Natural killer cell (primary cell): Measurements from ENCODE around the gene DGKB. TPM values are rescaled to one million over a fixed set of nuclear protein-coding genes. Genes with fewer than 3 reads are reported as not detected.

Experiments used
- ATAC-seq, 3 donors: fragments of 150-1000 bp in 2 of 3; fragments of 200-7000 bp in 1 of 3; cut with Tn5 transposase; 1 replicate in 1 of 3; 2 replicates in 2 of 3; pipeline ENCODE4 v1.10.0; 2021; ENCODE audit warnings: mild to moderate bottlenecking in 2 of 3, moderate library complexity in 2 of 3
- DNase-seq, 2 donors: peaks; one replicate each; pipeline versions ENCODE4 v3.0.0 to v3.0.0-alpha.2; 2013 to 2021; ENCODE audit warnings: mixed read lengths in 1 of 2
- H3K27ac ChIP-seq: one replicate; pipeline ENCODE4 v1.5.1; 2013; ENCODE audit warnings: mild to moderate bottlenecking, low read length
- H3K27me3 ChIP-seq: one replicate; pipeline ENCODE4 v1.6.1; 2013; ENCODE audit warnings: low read length; ENCODE audit not compliant: control insufficient read depth, insufficient read depth
- H3K36me3 ChIP-seq: one replicate; pipeline ENCODE4 v1.6.1; 2013; ENCODE audit warnings: low read length; ENCODE audit not compliant: control insufficient read depth, insufficient read depth
- H3K4me1 ChIP-seq: one replicate; pipeline ENCODE4 v1.6.1; 2013; ENCODE audit warnings: low read length; ENCODE audit not compliant: control insufficient read depth, insufficient read depth
- H3K4me3 ChIP-seq: one replicate; pipeline ENCODE4 v1.5.1; 2013; ENCODE audit warnings: low read length
- H3K9me3 ChIP-seq: one replicate; pipeline ENCODE4 v1.6.1; 2013; ENCODE audit warnings: low read length; ENCODE audit not compliant: control insufficient read depth, insufficient read depth
- H3K27ac Mint-ChIP-seq, 2 donors: one replicate each; pipeline ENCODE4 v1.8.0; 2022; ENCODE audit warnings: mild to moderate bottlenecking in 2 of 2, mixed read lengths in 2 of 2, moderate library complexity in 1 of 2
- H3K27me3 Mint-ChIP-seq, 2 donors: one replicate each; pipeline ENCODE4 v1.8.0; 2022; ENCODE audit warnings: low read depth in 2 of 2, mixed read lengths in 2 of 2
- H3K36me3 Mint-ChIP-seq: one replicate; pipeline ENCODE4 v1.8.0; 2022; ENCODE audit warnings: mixed read lengths
- H3K4me1 Mint-ChIP-seq, 2 donors: one replicate each; pipeline ENCODE4 v1.8.0; 2022; ENCODE audit warnings: mixed read lengths in 2 of 2
- H3K4me3 Mint-ChIP-seq: one replicate; pipeline ENCODE4 v1.8.0; 2022; ENCODE audit warnings: mild to moderate bottlenecking, moderate library complexity, mixed read lengths
- H3K9me3 Mint-ChIP-seq, 2 donors: one replicate each; pipeline ENCODE4 v1.8.0; 2022; ENCODE audit warnings: mixed read lengths in 2 of 2
- CTCF ChIP-seq: fragments of 200-600 bp; IDR thresholded peaks from one replicate; pipeline ENCODE4 v1.8.0; 2022; ENCODE audit warnings: antibody characterized with exemption
- WGBS: methylation state at CpG from one replicate; pipeline ENCODE4 v1.1.7; 2013; ENCODE audit warnings: missing lambda C conversion rate; ENCODE audit not compliant: insufficient coverage; 5-methylcytosine and 5-hydroxymethylcytosine counted together
- intact Hi-C: fragments of 100-400 bp; cut with micrococcal nuclease; formaldehyde crosslinking; loops from one replicate; pipeline ENCODE4 v1.14.2; 2022
- total RNA-seq, 4 donors: library from RNA; stranded (reverse); fragments of 120-200 nt in 1 of 4; gene quantifications; one replicate each; pipeline versions ENCODE4 v1.2.3 to v1.2.4, GENCODE V29; 2013 to 2022

The DGKB gene
- total RNA-seq, 3 donors from 2014 or later (not counting 1 experiment from before 2014, with no cell fraction given) = not detected

GRCh38 chr7:14687241-14687640 lies 215.3 kb downstream of the DGKB start:
- WGBS = 100% methylated on average over 1 of the region's 3 CpGs
- no peaks in the 10 kb centered on the region for H3K27me3 Mint-ChIP-seq

GRCh38 chr7:14685167-14685566 lies 217.4 kb downstream of the DGKB start:
- intact Hi-C loops = no loop called here

More at GRCh38 chr7:14687241-14687640, 215.3 kb downstream of the DGKB start:
- Histone ChIP-seq H3K9me3 (no peaks in the 10 kb centered on the region), H3K36me3 (no peaks in the 10 kb centered on the region), H3K4me3 (no peak overlapping the region), H3K27me3 (peaks cover 2% of the 10 kb centered on the region), H3K27ac (no peak overlapping the region), H3K4me1 (no peaks in the 10 kb centered on the region)
- intact Hi-C loops = no loop called here
- DNase-seq (no peak), ATAC-seq (no peak)
- H3K4me1 Mint-ChIP-seq = no peaks in the 10 kb centered on the region
- no peak for TF ChIP-seq CTCF
- no peak overlapping the region for H3K4me3 Mint-ChIP-seq
- no peaks in the 10 kb centered on the region for H3K9me3 Mint-ChIP-seq
- no peak overlapping the region for H3K27ac Mint-ChIP-seq
- no peaks in the 10 kb centered on the region for H3K36me3 Mint-ChIP-seq

GRCh38 chr7:14682910-14683465 lies 219.6 kb downstream of the DGKB start:
- intact Hi-C loops = no loop called here
- Histone ChIP-seq H3K4me3 (no peak overlapping the region), H3K27ac (no peak overlapping the region), H3K9me3 (no peaks in the 10 kb centered on the region), H3K4me1 (no peaks in the 10 kb centered on the region), H3K27me3 (no peaks in the 10 kb centered on the region), H3K36me3 (no peaks in the 10 kb centered on the region)
- Mint-ChIP-seq H3K4me3 (no peak overlapping the region), H3K9me3 (peaks cover 0 to 3% of the 10 kb centered on the region in 2 donors), H3K36me3 (no peaks in the 10 kb centered on the region), H3K27me3 (no peaks in the 10 kb centered on the region), H3K4me1 (no peaks in the 10 kb centered on the region), H3K27ac (no peak overlapping the region)
- 85% methylated on average over 1 of the region's 4 CpGs for WGBS
- ATAC-seq = no peak
- no peak for DNase-seq
- no peak for TF ChIP-seq CTCF

More at GRCh38 chr7:14685167-14685566, 217.4 kb downstream of the DGKB start:
- H3K9me3 ChIP-seq = no peaks in the 10 kb centered on the region
- no peak overlapping the region for H3K4me3 Mint-ChIP-seq
- H3K36me3 Mint-ChIP-seq = no peaks in the 10 kb centered on the region
- no peaks in the 10 kb centered on the region for H3K4me1 Mint-ChIP-seq
- H3K9me3 Mint-ChIP-seq = no peaks in the 10 kb centered on the region
- no peaks in the 10 kb centered on the region for H3K4me1 ChIP-seq
- no peaks in the 10 kb centered on the region for H3K27me3 ChIP-seq
- DNase-seq (no peak), ATAC-seq (no peak)
- no peak overlapping the region for H3K27ac ChIP-seq
- no peaks in the 10 kb centered on the region for H3K36me3 ChIP-seq
- no peak overlapping the region for H3K4me3 ChIP-seq
- 88% methylated on average over 7 of the region's 7 CpGs for WGBS
- H3K27ac Mint-ChIP-seq = no peak overlapping the region
- H3K27me3 Mint-ChIP-seq = no peaks in the 10 kb centered on the region
- no peak for TF ChIP-seq CTCF

GRCh38 chr7:14676896-14677295 lies 225.7 kb downstream of the DGKB start:
- Histone ChIP-seq H3K9me3 (no peaks in the 10 kb centered on the region), H3K4me3 (no peak overlapping the region), H3K4me1 (no peaks in the 10 kb centered on the region), H3K27me3 (no peaks in the 10 kb centered on the region), H3K36me3 (no peaks in the 10 kb centered on the region), H3K27ac (no peak overlapping the region)
- H3K36me3 Mint-ChIP-seq = no peaks in the 10 kb centered on the region
- peaks cover 0 to 4% of the 10 kb centered on the region in 2 donors for H3K9me3 Mint-ChIP-seq
- DNase-seq (no peak), ATAC-seq (no peak)
- no peak for TF ChIP-seq CTCF
- H3K27ac Mint-ChIP-seq = no peak overlapping the region
- WGBS = 97% methylated on average over 1 of the region's 1 CpG
- no peaks in the 10 kb centered on the region for H3K4me1 Mint-ChIP-seq
- no peak overlapping the region for H3K4me3 Mint-ChIP-seq
- intact Hi-C loops = no loop called here
- H3K27me3 Mint-ChIP-seq = no peaks in the 10 kb centered on the region
